ENCODE results near the gene HAAO. TPM values are rescaled to one million over a fixed set of nuclear protein-coding genes. Genes with fewer than 3 reads are reported as not detected.

The HAAO gene
- total and polyA plus RNA-seq, 2 of the 13 experiments (the other 11 are each of a cell fraction or from before 2014, with no cell fraction given) = 36.1 to 42.7 TPM

DNA sequence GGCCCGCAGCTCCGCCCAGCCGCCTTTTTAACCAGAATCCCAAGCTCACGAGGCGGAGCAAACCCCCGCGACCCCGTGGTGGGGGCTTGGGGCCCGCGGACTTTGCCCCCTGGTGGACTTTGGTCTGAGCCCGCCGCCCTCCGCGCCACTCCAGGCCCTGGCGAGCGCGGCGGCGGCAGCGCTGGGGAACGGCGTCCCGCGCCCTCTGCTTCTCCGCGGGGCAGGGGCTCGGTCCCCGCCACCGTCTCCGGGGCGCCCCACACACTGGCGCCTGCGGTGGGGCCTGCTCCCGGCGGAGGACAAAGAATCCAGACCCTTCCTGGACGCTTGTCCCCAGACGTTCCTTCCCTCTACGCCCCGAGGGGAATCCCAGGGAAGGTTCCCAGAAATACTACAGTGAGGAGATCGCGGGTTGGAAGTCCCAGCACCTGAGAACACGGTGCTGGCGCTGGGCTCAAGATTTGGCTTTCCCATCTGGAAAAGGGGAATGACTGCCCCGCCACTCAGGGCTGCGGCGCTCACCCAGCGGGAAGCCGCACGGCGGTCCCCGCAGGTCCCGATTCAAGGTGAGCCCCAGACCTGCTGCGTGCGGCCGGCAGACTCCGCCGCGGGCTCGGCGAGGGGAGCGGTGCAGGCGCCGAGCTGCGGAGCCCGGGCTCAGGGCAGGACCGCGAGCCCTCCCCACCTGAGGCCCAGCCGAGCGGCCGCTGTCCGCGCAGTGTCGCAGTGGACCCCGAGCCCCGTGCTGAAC is at the start of gene HAAO (continued):
- TF ChIP-seq, protein P1, sequence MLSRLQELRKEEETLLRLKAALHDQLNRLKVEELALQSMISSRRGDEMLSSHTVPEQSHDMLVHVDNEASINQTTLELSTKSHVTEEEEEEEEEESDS (CRISPR knock-in tag; IDR thresholded peaks at IDR 0.05; ENCODE audit: borderline replicate concordance) = peak; percentile 68; the same call in 1 of the 2 replicates
- TF ChIP-seq ELF4 (CRISPR knock-in tag; IDR thresholded peaks at IDR 0.05; ENCODE audit: borderline replicate concordance) (peak; percentile 84; the same call in 1 of the 2 replicates), KLF9 (CRISPR knock-in tag; IDR thresholded peaks at IDR 0.05; ENCODE audit: low read depth) (0 out of 2 replicates have a peak, but pooled peaks have one; percentile 52), XRCC5 (optimal IDR thresholded peaks at IDR 0.05; ENCODE audit: low read length) (peak; percentile 86), ISX (CRISPR knock-in tag; conservative IDR thresholded peaks at IDR 0.05) (peak; percentile 72), HNRNPH1 (optimal IDR thresholded peaks at IDR 0.05; ENCODE audit: low read depth, low read length) (no peak), GATAD2A (CRISPR knock-in tag; IDR thresholded peaks at IDR 0.05) (peak; percentile 85), ZSCAN12 (CRISPR knock-in tag; IDR thresholded peaks at IDR 0.05) (peak; percentile 97; the same call in 1 of the 2 replicates), TBP (CRISPR knock-in tag; IDR thresholded peaks at IDR 0.05) (peak; percentile 95), SNRNP70 (IDR thresholded peaks at IDR 0.05; ENCODE audit: low read depth, low read length) (no peak), ZSCAN22 (CRISPR knock-in tag; IDR thresholded peaks at IDR 0.05) (peak; percentile 41; the same call in 1 of the 2 replicates), MYNN (CRISPR knock-in tag; IDR thresholded peaks at IDR 0.05; ENCODE audit: low read depth) (peak; percentile 55), JDP2 (CRISPR knock-in tag; IDR thresholded peaks at IDR 0.05; ENCODE audit: borderline replicate concordance) (peak; percentile 79; the same call in 1 of the 2 replicates), ZNF350 (CRISPR knock-in tag; IDR thresholded peaks at IDR 0.05; ENCODE audit: borderline replicate concordance, low read depth) (peak; percentile 96), IRX3 (CRISPR knock-in tag; IDR thresholded peaks at IDR 0.05; ENCODE audit: borderline replicate concordance, low read depth) (no peak; the same call in 1 of the 2 replicates), ZNF30 (CRISPR knock-in tag; IDR thresholded peaks at IDR 0.05) (peak; percentile 84; the same call in 1 of the 2 replicates)
- TF ChIP-seq, protein P2, sequence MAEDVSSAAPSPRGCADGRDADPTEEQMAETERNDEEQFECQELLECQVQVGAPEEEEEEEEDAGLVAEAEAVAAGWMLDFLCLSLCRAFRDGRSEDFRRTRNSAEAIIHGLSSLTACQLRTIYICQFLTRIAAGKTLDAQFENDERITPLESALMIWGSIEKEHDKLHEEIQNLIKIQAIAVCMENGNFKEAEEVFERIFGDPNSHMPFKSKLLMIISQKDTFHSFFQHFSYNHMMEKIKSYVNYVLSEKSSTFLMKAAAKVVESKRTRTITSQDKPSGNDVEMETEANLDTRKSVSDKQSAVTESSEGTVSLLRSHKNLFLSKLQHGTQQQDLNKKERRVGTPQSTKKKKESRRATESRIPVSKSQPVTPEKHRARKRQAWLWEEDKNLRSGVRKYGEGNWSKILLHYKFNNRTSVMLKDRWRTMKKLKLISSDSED (CRISPR knock-in tag; IDR thresholded peaks at IDR 0.05) = no peak
- TF ChIP-seq, protein P3, sequence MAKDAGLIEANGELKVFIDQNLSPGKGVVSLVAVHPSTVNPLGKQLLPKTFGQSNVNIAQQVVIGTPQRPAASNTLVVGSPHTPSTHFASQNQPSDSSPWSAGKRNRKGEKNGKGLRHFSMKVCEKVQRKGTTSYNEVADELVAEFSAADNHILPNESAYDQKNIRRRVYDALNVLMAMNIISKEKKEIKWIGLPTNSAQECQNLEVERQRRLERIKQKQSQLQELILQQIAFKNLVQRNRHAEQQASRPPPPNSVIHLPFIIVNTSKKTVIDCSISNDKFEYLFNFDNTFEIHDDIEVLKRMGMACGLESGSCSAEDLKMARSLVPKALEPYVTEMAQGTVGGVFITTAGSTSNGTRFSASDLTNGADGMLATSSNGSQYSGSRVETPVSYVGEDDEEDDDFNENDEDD (CRISPR knock-in tag; IDR thresholded peaks at IDR 0.05; ENCODE audit: borderline replicate concordance) = peak; percentile 88; the same call in 1 of the 2 replicates
- TF ChIP-seq, protein P4, sequence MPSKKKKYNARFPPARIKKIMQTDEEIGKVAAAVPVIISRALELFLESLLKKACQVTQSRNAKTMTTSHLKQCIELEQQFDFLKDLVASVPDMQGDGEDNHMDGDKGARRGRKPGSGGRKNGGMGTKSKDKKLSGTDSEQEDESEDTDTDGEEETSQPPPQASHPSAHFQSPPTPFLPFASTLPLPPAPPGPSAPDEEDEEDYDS (CRISPR knock-in tag; IDR thresholded peaks at IDR 0.05) = peak; percentile 99
- TF ChIP-seq, protein P5, sequence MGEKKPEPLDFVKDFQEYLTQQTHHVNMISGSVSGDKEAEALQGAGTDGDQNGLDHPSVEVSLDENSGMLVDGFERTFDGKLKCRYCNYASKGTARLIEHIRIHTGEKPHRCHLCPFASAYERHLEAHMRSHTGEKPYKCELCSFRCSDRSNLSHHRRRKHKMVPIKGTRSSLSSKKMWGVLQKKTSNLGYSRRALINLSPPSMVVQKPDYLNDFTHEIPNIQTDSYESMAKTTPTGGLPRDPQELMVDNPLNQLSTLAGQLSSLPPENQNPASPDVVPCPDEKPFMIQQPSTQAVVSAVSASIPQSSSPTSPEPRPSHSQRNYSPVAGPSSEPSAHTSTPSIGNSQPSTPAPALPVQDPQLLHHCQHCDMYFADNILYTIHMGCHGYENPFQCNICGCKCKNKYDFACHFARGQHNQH (CRISPR knock-in tag; IDR thresholded peaks at IDR 0.05) = peak; percentile 97
- TF ChIP-seq, protein P6, sequence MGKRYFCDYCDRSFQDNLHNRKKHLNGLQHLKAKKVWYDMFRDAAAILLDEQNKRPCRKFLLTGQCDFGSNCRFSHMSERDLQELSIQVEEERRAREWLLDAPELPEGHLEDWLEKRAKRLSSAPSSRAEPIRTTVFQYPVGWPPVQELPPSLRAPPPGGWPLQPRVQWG (CRISPR knock-in tag; IDR thresholded peaks at IDR 0.05; ENCODE audit: borderline replicate concordance, low read depth) = no peak; the same call in 1 of the 2 replicates
- TF ChIP-seq, protein P7, sequence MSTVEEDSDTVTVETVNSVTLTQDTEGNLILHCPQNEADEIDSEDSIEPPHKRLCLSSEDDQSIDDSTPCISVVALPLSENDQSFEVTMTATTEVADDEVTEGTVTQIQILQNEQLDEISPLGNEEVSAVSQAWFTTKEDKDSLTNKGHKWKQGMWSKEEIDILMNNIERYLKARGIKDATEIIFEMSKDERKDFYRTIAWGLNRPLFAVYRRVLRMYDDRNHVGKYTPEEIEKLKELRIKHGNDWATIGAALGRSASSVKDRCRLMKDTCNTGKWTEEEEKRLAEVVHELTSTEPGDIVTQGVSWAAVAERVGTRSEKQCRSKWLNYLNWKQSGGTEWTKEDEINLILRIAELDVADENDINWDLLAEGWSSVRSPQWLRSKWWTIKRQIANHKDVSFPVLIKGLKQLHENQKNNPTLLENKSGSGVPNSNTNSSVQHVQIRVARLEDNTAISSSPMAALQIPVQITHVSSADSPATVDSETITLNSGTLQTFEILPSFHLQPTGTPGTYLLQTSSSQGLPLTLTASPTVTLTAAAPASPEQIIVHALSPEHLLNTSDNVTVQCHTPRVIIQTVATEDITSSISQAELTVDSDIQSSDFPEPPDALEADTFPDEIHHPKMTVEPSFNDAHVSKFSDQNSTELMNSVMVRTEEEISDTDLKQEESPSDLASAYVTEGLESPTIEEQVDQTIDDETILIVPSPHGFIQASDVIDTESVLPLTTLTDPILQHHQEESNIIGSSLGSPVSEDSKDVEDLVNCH (CRISPR knock-in tag; IDR thresholded peaks at IDR 0.05) = no peak; the same call in 1 of the 2 replicates
